H1 (cell line): ENCODE measurements around the gene PHLDA3. TPM values are rescaled to one million over a fixed set of nuclear protein-coding genes. Genes with fewer than 3 reads are reported as not detected.

ENCODE experiments used
- CTCF ChIA-PET: fragments of 300-600 bp; sonication (Branson Sonifier 250); formaldehyde crosslinking; loops from one replicate; lab custom pipeline; 2021; ENCODE audit not compliant: partially characterized antibody; lab: Charles Lee
- POLR2A ChIA-PET: fragments of 300-600 bp; sonication (Branson Sonifier 250); formaldehyde crosslinking; loops from one replicate; lab custom pipeline; 2021; ENCODE audit warnings: inconsistent platforms; ENCODE audit not compliant: partially characterized antibody; lab: Charles Lee
- DNase-seq, 2 experiments: peaks; one replicate each; pipeline versions ENCODE4 v3.0.0 to v3.0.0-alpha.2; 2010 to 2022; ENCODE audit warnings: low spot score in 2 of 2, low read depth in 1 of 2, mixed read lengths in 1 of 2
- FAIRE-seq: peaks from 2 replicates; lab custom pipeline; 2011; peaks lifted over from hg19 to GRCh38; lab: Jason Lieb, UNC
- H2AFZ ChIP-seq: 2 replicates; pipeline ENCODE4 v1.8.1; 2012; ENCODE audit warnings: low read length, inconsistent platforms
- H2AK5ac ChIP-seq: 2 replicates; pipeline ENCODE4 v1.6.1; 2013; ENCODE audit warnings: low read depth, low read length
- H2BK120ac ChIP-seq: replicated peaks from 2 replicates; pipeline ENCODE3; 2013; ENCODE audit warnings: low read depth, low read length, inconsistent platforms
- H2BK12ac ChIP-seq: 2 replicates; pipeline ENCODE4 v1.6.1; 2013; ENCODE audit warnings: low read depth, low read length
- H2BK15ac ChIP-seq: 2 replicates; pipeline ENCODE4 v1.6.1; 2013; ENCODE audit warnings: low read length
- H2BK20ac ChIP-seq: 2 replicates; pipeline ENCODE4 v1.6.1; 2013; ENCODE audit warnings: low read length
- H2BK5ac ChIP-seq: 2 replicates; pipeline ENCODE4 v1.6.1; 2013; ENCODE audit warnings: low read depth, low read length
- H3K14ac ChIP-seq: 2 replicates; pipeline ENCODE4 v1.6.1; 2013; ENCODE audit warnings: inconsistent platforms; ENCODE audit not compliant: insufficient read length
- H3K18ac ChIP-seq: 2 replicates; pipeline ENCODE4 v1.6.1; 2013; ENCODE audit warnings: low read length; ENCODE audit errors: extremely low read depth
- H3K23ac ChIP-seq: 2 replicates; pipeline ENCODE4 v1.6.1; 2013; ENCODE audit warnings: inconsistent platforms; ENCODE audit not compliant: insufficient read length
- H3K23me2 ChIP-seq: 2 replicates; pipeline ENCODE4 v1.6.1; 2013; ENCODE audit warnings: low read depth, low read length
- H3K27ac ChIP-seq: 2 replicates; pipeline ENCODE4 v1.6.1; 2011; ENCODE audit warnings: low read depth, low read length, inconsistent platforms
- H3K27me3 ChIP-seq, 4 experiments: replicated peaks in 1 of 4; 1 replicate in 1 of 4; 2 replicates in 3 of 4; pipeline versions ENCODE4 v1.6.1 to v1.8.1; 2011 to 2013; ENCODE audit warnings: low read length in 3 of 4, mild to moderate bottlenecking in 3 of 4, inconsistent platforms in 2 of 4, mixed read lengths in 2 of 4, moderate library complexity in 1 of 4; ENCODE audit not compliant: control insufficient read depth in 3 of 4, insufficient read depth in 3 of 4; ENCODE audit errors: extremely low read depth in 1 of 4
- H3K36me3 ChIP-seq, 4 experiments: 2 replicates each; pipeline versions ENCODE4 v1.6.1 to v1.8.1; 2011 to 2013; ENCODE audit warnings: mild to moderate bottlenecking in 4 of 4, low read length in 3 of 4, moderate library complexity in 2 of 4, control low read depth in 1 of 4, inconsistent platforms in 1 of 4; ENCODE audit not compliant: insufficient read depth in 4 of 4, control insufficient read depth in 2 of 4
- H3K4ac ChIP-seq: replicated peaks from 2 replicates; pipeline ENCODE3; 2013; ENCODE audit warnings: low read length, low read depth, mixed read lengths, inconsistent platforms; ENCODE audit not compliant: insufficient read length
- H3K4me1 ChIP-seq, 4 experiments: replicated peaks in 1 of 4; 1 replicate in 1 of 4; 2 replicates in 3 of 4; pipeline versions ENCODE4 v1.6.1 to v1.8.1; 2011 to 2013; ENCODE audit warnings: low read length in 3 of 4, inconsistent platforms in 2 of 4, mixed read lengths in 1 of 4; ENCODE audit not compliant: insufficient read depth in 4 of 4, control insufficient read depth in 3 of 4
- H3K4me2 ChIP-seq, 2 experiments: 2 replicates each; pipeline versions ENCODE4 v1.6.1 to v1.8.1; 2011 to 2013; ENCODE audit warnings: low read depth in 2 of 2, low read length in 2 of 2, control low read depth in 1 of 2, inconsistent platforms in 1 of 2, mild to moderate bottlenecking in 1 of 2; ENCODE audit not compliant: insufficient read depth in 1 of 2
- H3K4me3 ChIP-seq, 4 experiments: fragments of 200-600, 300-600 bp in 1 of 4; sonication (generic), shearing (Covaris generic), sonication (Bioruptor Twin) in 1 of 4; 2 replicates each; pipeline versions ENCODE4 v1.5.1 to v1.8.1; 2011 to 2016; ENCODE audit warnings: low read length in 4 of 4, low read depth in 3 of 4, control low read depth in 2 of 4, inconsistent platforms in 2 of 4, mild to moderate bottlenecking in 2 of 4, mixed read lengths in 1 of 4, moderate library complexity in 1 of 4; ENCODE audit not compliant: insufficient read depth in 2 of 4; ENCODE audit errors: extremely low read depth in 1 of 4
- H3K56ac ChIP-seq: replicated peaks from 2 replicates; pipeline ENCODE3; 2013; ENCODE audit warnings: low read depth, mild to moderate bottlenecking, mixed read lengths, low read length, inconsistent platforms; ENCODE audit not compliant: insufficient read length
- H3K79me1 ChIP-seq: 2 replicates; pipeline ENCODE4 v1.6.1; 2013; ENCODE audit warnings: low read depth, low read length, control low read depth
- H3K79me2 ChIP-seq, 2 experiments: 2 replicates each; pipeline versions ENCODE4 v1.6.1 to v1.8.1; 2012 to 2013; ENCODE audit warnings: low read length in 2 of 2, mild to moderate bottlenecking in 2 of 2, inconsistent platforms in 1 of 2; ENCODE audit not compliant: insufficient read depth in 2 of 2, control insufficient read depth in 1 of 2
- H3K9ac ChIP-seq, 4 experiments: replicated peaks in 1 of 4; 1 replicate in 1 of 4; 2 replicates in 3 of 4; pipeline versions ENCODE4 v1.6.1 to v1.8.1; 2011 to 2013; ENCODE audit warnings: low read depth in 3 of 4, low read length in 3 of 4, control low read depth in 2 of 4, mild to moderate bottlenecking in 2 of 4, moderate library complexity in 2 of 4, inconsistent platforms in 1 of 4; ENCODE audit errors: extremely low read depth in 1 of 4
- H3K9me3 ChIP-seq, 2 experiments: 2 replicates each; pipeline versions ENCODE4 v1.6.1 to v1.8.1; 2012 to 2013; ENCODE audit warnings: mild to moderate bottlenecking in 2 of 2, moderate library complexity in 2 of 2, control low read depth in 1 of 2, inconsistent platforms in 1 of 2, low read depth in 1 of 2, low read length in 1 of 2, mixed read lengths in 1 of 2; ENCODE audit not compliant: insufficient read depth in 2 of 2
- H4K20me1 ChIP-seq, 2 experiments: replicated peaks in 1 of 2; 2 replicates each; pipeline versions ENCODE3 to v1.8.1; 2011 to 2013; ENCODE audit warnings: inconsistent platforms in 2 of 2, low read length in 2 of 2, mild to moderate bottlenecking in 1 of 2; ENCODE audit not compliant: insufficient read depth in 2 of 2, control insufficient read depth in 1 of 2
- H4K5ac ChIP-seq: 2 replicates; pipeline ENCODE4 v1.6.1; 2013; ENCODE audit warnings: low read length, low read depth, mixed read lengths, inconsistent platforms; ENCODE audit not compliant: insufficient read length
- H4K8ac ChIP-seq: 2 replicates; pipeline ENCODE4 v1.8.0; 2013; ENCODE audit warnings: mild to moderate bottlenecking, moderate library complexity, low read length, inconsistent platforms; ENCODE audit not compliant: insufficient read depth; ENCODE audit errors: extremely low read depth
- H4K91ac ChIP-seq: replicated peaks from 2 replicates; pipeline ENCODE3; 2013; ENCODE audit warnings: low read length, mixed read lengths, inconsistent platforms; ENCODE audit not compliant: insufficient read length
- EZH2 ChIP-seq: fragments of 200-600 bp; sonication (generic); IDR thresholded peaks from 2 replicates; pipeline ENCODE4 v1.7.1; 2012; ENCODE audit warnings: low read depth, mild to moderate bottlenecking, moderate library complexity, low read length, inconsistent platforms; ENCODE audit not compliant: severe bottlenecking
- FOSL1 ChIP-seq: IDR thresholded peaks from 2 replicates; pipeline ENCODE4 v1.6.1; 2011; ENCODE audit warnings: mild to moderate bottlenecking, low read depth, low read length, moderate library complexity; ENCODE audit not compliant: insufficient read depth
- WGBS, 2 experiments: shearing (Covaris generic) in 1 of 2; methylation state at CpG; one replicate each; pipeline versions ENCODE4 v1.1.6 to v1.1.7; 2013 to 2015; ENCODE audit warnings: low lambda C conversion rate in 2 of 2, mixed read lengths in 2 of 2, inconsistent platforms in 1 of 2, low coverage in 1 of 2, missing lambda C conversion rate in 1 of 2; ENCODE audit not compliant: insufficient replicate concordance in 2 of 2, insufficient coverage in 1 of 2, insufficient read length in 1 of 2; ENCODE audit errors: extremely low coverage in 1 of 2, missing lambda C conversion rate in 1 of 2; 5-methylcytosine and 5-hydroxymethylcytosine counted together
- polyA plus RNA-seq, 7 experiments: library from polyadenylated mRNA; depleted of rRNA in 3 of 7; stranded (reverse) in 5 of 7; unstranded in 2 of 7; fragments of >200 nt in 5 of 7; fragments of 200-250 nt in 2 of 7; gene quantifications; 1 replicate in 5 of 7; 2 replicates in 1 of 7; 4 replicates in 1 of 7; pipeline versions ENCODE4 v1.2.1 to v1.2.3, GENCODE V29; 2011 to 2013; ENCODE audit warnings: missing spikeins in 2 of 7, mixed read lengths in 2 of 7
- total RNA-seq: library from RNA; stranded (reverse); fragmentation: NEBNext Ultra II Directional; extraction: Animal tissue kit (Norgen Biotek cat#: 25700); gene quantifications from 2 replicates; pipeline ENCODE4 v1.2.1, GENCODE V29; 2021

PHLDA3 gene
- total and polyA plus RNA-seq, 2 of the 8 experiments (the other 6 are each of a cell fraction or from before 2014, with no cell fraction given), result 25.5 to 27.5 TPM

- Histone ChIP-seq H2BK20ac (no peak overlapping the region), H2AK5ac (no peak overlapping the region), H3K23ac (no peak overlapping the region), H3K56ac (no peak overlapping the region), H2BK120ac (no peak overlapping the region), H3K23me2 (peaks cover 3% of the 10 kb centered on the region; the same call in 1 of the 2 replicates), H3K9ac (no peak overlapping the region), H4K5ac (no peak overlapping the region), H3K27me3 (no peaks in the 10 kb centered on the region), H3K27ac (no peak overlapping the region), H3K4me1 (peaks cover 11 to 25% (median 21%) of the 10 kb centered on the region in 4 experiments), H4K20me1 (no peaks in the 10 kb centered on the region), H3K14ac (no peak overlapping the region), H4K8ac (peak overlapping the region; percentile 22; the same call in 1 of the 2 replicates), H3K9me3 (no peaks in the 10 kb centered on the region), H2AFZ (no peak overlapping the region), H2BK15ac (no peak overlapping the region), H3K79me2 (no peaks in the 10 kb centered on the region)
- WGBS, 2 experiments, result 93% methylated on average over 3 of the region's 3 CpGs; no CpG with 5 or more reads in 1 of the 2 experiments
- FAIRE-seq (no peak), DNase-seq (no peak)
- TF ChIP-seq EZH2 (no peak), FOSL1 (no peak)
- TF ChIP-seq, all 59 proteins: peak for 0
- H3K4me3 ChIP-seq, result no peak overlapping the region
- H2BK5ac ChIP-seq, result no peak overlapping the region
- no peak overlapping the region for H3K4me2 ChIP-seq
- H3K18ac ChIP-seq, result no peak overlapping the region
- no peak overlapping the region for H4K91ac ChIP-seq
- CTCF ChIA-PET, result interaction anchor here (0.7 to 27.5 kb wide), 8 partner anchors 8 to 150 kb away, joined by 3 to 929 read pairs (median 6); partner anchors contain the start of genes CSRP1 and NAV1
- no peaks in the 10 kb centered on the region for H3K79me1 ChIP-seq
- H3K4ac ChIP-seq, result no peak overlapping the region
- POLR2A ChIA-PET, result interaction anchor here (1.2 to 6.9 kb wide), 2 partner anchors 14 to 15 kb away, joined by 3 to 52 read pairs; no protein-coding TSS in a partner anchor
- H3K36me3 ChIP-seq, result no peaks in the 10 kb centered on the region
- H2BK12ac ChIP-seq, result no peak overlapping the region
Observed at GRCh38 chr1:201499191-201499590, 30.2 kb upstream of the PHLDA3 start.
